Parathyroid adenoma (tissue), 2 donors: ENCODE measurements around the gene ZBTB38.

Source experiments
- H2AFZ ChIP-seq: fragments of 300-600 bp; sonication (generic); one replicate; pipeline ENCODE4 v1.7.0; 2017; ENCODE audit warnings: antibody characterized with exemption, mild to moderate bottlenecking
- H3K27ac ChIP-seq: fragments of 300-600 bp; sonication (generic); one replicate; pipeline ENCODE4 v1.7.0; 2017
- H3K27me3 ChIP-seq: fragments of 300-600 bp; sonication (generic); one replicate; pipeline ENCODE4 v1.7.0; 2017; ENCODE audit warnings: low read length; ENCODE audit not compliant: control insufficient read depth, insufficient read depth
- H3K36me3 ChIP-seq: fragments of 300-600 bp; sonication (generic); one replicate; pipeline ENCODE4 v1.7.0; 2017; ENCODE audit warnings: low read length; ENCODE audit not compliant: control insufficient read depth, insufficient read depth
- H3K4me1 ChIP-seq: fragments of 300-600 bp; sonication (generic); one replicate; pipeline ENCODE4 v1.7.0; 2017; ENCODE audit warnings: control low read depth
- H3K4me2 ChIP-seq: fragments of 300-600 bp; sonication (generic); one replicate; pipeline ENCODE4 v1.7.0; 2017; ENCODE audit warnings: low read length
- H3K4me3 ChIP-seq: fragments of 300-600 bp; sonication (generic); one replicate; pipeline ENCODE4 v1.7.0; 2017; ENCODE audit warnings: low read depth, low read length
- H3K79me2 ChIP-seq: fragments of 300-600 bp; sonication (generic); one replicate; pipeline ENCODE4 v1.7.0; 2017; ENCODE audit warnings: control low read depth
- H3K9ac ChIP-seq: fragments of 300-600 bp; sonication (generic); one replicate; pipeline ENCODE4 v1.7.0; 2017; ENCODE audit warnings: mild to moderate bottlenecking
- H3K9me3 ChIP-seq: fragments of 300-600 bp; sonication (generic); one replicate; pipeline ENCODE4 v1.7.0; 2017; ENCODE audit warnings: low read length; ENCODE audit not compliant: control insufficient read depth
- TF ChIP-seq, protein P1 (sequence below): fragments of 300-600 bp; sonication (generic); IDR thresholded peaks from one replicate; pipeline ENCODE4 v1.7.0; 2017; ENCODE audit warnings: antibody characterized with exemption, mild to moderate bottlenecking
- donor health status: primary hyperparathyroidism.

ZBTB38 gene

DNA sequence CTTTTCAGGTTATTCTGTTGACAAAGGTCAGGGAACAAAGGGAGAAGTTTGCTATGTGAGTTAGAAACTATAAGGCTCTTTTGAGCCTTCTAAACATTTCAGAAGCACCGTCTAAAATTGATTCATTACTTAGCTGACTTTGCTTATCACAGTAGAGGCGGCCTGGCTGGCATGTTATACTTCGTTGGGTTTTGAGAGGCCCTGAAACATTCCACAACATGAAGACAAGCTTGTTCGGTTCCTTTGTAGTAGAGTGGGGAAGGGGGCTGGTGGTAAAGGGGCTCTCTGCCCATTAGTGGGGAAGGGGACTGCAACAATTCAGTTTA, 23.6 kb downstream of the ZBTB38 start:
- TF ChIP-seq, protein P1, sequence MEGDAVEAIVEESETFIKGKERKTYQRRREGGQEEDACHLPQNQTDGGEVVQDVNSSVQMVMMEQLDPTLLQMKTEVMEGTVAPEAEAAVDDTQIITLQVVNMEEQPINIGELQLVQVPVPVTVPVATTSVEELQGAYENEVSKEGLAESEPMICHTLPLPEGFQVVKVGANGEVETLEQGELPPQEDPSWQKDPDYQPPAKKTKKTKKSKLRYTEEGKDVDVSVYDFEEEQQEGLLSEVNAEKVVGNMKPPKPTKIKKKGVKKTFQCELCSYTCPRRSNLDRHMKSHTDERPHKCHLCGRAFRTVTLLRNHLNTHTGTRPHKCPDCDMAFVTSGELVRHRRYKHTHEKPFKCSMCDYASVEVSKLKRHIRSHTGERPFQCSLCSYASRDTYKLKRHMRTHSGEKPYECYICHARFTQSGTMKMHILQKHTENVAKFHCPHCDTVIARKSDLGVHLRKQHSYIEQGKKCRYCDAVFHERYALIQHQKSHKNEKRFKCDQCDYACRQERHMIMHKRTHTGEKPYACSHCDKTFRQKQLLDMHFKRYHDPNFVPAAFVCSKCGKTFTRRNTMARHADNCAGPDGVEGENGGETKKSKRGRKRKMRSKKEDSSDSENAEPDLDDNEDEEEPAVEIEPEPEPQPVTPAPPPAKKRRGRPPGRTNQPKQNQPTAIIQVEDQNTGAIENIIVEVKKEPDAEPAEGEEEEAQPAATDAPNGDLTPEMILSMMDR = no peak
- H3K27ac ChIP-seq = peak overlapping the region; percentile 16

DNA sequence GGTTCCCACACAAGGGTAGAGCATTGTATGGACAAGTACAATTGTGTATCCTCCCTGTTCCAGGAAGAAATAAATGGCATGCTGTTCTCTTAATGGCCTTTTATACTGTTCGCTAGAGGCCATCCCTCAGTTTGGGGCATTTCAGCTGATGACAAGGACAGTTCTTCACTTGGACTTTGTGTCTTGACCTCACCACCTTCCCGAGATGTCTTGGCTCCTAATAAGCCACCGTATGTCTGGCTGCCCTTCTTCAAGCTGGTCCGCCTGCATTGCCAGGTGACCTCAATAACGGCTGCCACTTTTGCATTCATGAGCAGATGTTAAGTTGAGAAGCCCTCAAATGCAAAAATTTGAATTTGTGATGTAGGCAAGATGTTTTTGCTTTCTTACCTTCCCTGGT, 24.1 kb downstream of the ZBTB38 start:
- TF ChIP-seq, protein P1 = no peak
- no peaks in the 10 kb centered on the region for H3K27me3 ChIP-seq
- no peak overlapping the region for H3K27ac ChIP-seq
- no peaks in the 10 kb centered on the region for H3K36me3 ChIP-seq
- no peak overlapping the region for H2AFZ ChIP-seq
- H3K4me1 ChIP-seq = peaks cover 17% of the 10 kb centered on the region
- H3K4me2 ChIP-seq = no peak overlapping the region
- peaks cover 22% of the 10 kb centered on the region for H3K79me2 ChIP-seq
- no peaks in the 10 kb centered on the region for H3K9me3 ChIP-seq
- no peak overlapping the region for H3K9ac ChIP-seq
- no peak overlapping the region for H3K4me3 ChIP-seq

More for the DNA sequence above, 23.6 kb downstream of the ZBTB38 start:
- Histone ChIP-seq H3K4me3 (no peak overlapping the region), H3K79me2 (peaks cover 20% of the 10 kb centered on the region), H3K4me1 (peaks cover 17% of the 10 kb centered on the region), H3K36me3 (no peaks in the 10 kb centered on the region), H3K4me2 (no peak overlapping the region), H3K27me3 (no peaks in the 10 kb centered on the region), H3K9me3 (no peaks in the 10 kb centered on the region), H3K9ac (no peak overlapping the region), H2AFZ (no peak overlapping the region)

DNA sequence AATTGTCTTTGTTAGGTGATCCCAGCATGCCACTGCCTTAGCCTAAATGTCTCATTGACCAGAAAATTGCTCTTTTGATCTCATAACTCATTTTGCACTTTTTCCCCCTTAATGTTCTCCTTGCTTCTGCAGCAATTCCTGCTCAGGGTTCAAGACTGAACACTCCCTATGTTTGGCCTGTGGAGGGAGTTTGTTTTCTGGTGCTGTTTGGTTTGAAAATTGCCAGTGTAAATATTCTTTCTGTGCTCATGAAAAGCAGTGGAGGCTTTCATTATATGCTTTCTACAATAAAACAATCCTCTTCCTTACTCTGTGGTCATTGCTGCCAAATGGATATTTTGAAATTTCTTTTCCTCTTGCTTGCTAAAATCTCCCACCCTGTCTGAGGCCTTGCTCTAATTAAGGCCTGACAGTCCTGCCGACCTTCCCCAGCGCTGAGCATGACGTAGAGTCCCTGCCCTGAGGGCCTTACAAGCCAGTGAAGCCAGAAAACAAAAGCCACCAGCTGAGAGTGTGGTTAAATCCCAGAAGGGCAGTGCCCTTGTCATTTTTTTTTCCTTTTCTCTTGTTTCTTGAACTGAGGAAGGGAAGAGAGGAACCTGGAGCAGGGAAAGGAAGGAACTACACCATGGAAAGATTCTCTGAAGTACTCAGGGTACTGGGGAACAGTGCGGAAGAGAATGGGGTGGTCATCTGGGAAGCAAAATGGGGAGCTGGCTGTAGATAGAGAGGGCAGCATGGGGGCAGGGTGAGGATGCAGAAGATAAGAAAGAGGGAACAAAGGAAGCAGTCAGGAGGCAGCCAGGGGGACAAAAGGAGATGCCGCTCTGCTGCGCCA, 24.8 kb downstream of the ZBTB38 start:
- peak overlapping the region; percentile 37 for H3K27ac ChIP-seq
- no peaks in the 10 kb centered on the region for H3K9me3 ChIP-seq
- no peak overlapping the region for H3K4me2 ChIP-seq
- TF ChIP-seq, protein P1 = no peak
- no peaks in the 10 kb centered on the region for H3K36me3 ChIP-seq
- no peak overlapping the region for H3K4me3 ChIP-seq
- H2AFZ ChIP-seq = no peak overlapping the region
- H3K9ac ChIP-seq = no peak overlapping the region
- H3K27me3 ChIP-seq = no peaks in the 10 kb centered on the region
- peaks cover 17% of the 10 kb centered on the region for H3K4me1 ChIP-seq
- H3K79me2 ChIP-seq = peaks cover 22% of the 10 kb centered on the region

- Histone ChIP-seq H3K27ac (no peak overlapping the region), H3K9ac (no peak overlapping the region)
These were observed 25.4 kb downstream of the ZBTB38 start for GRCh38 chr3:141393735-141394076.

More at GRCh38 chr3:141393735-141394076, 25.4 kb downstream of the ZBTB38 start:
- Histone ChIP-seq H3K79me2 (peaks cover 22% of the 10 kb centered on the region), H2AFZ (no peak overlapping the region), H3K4me2 (no peak overlapping the region), H3K27me3 (no peaks in the 10 kb centered on the region), H3K36me3 (no peaks in the 10 kb centered on the region), H3K4me3 (no peak overlapping the region), H3K9me3 (no peaks in the 10 kb centered on the region), H3K4me1 (peaks cover 13% of the 10 kb centered on the region)
- TF ChIP-seq, protein P1 = no peak
